Sigmoid colon (tissue), 7 donors: ENCODE measurements around the gene ECI1. TPM values are rescaled to one million over a fixed set of nuclear protein-coding genes. Genes with fewer than 3 reads are reported as not detected.

Experiments used
- DNase-seq: peaks from one replicate; pipeline ENCODE4 v3.0.0-alpha.2; 2019
- H3K27ac ChIP-seq, 4 donors: fragments of 200-600 bp; sonication (generic); one replicate each; pipeline ENCODE4 v1.5.1; 2016 to 2019; ENCODE audit warnings: mild to moderate bottlenecking in 1 of 4
- H3K27me3 ChIP-seq, 3 donors: fragments of 200-600 bp; sonication (generic); one replicate each; pipeline ENCODE4 v1.5.1; 2019; ENCODE audit warnings: mild to moderate bottlenecking in 1 of 3
- H3K36me3 ChIP-seq, 4 donors: fragments of 200-600 bp; sonication (generic); one replicate each; pipeline ENCODE4 v1.5.1; 2016 to 2019
- H3K4me1 ChIP-seq, 4 donors: fragments of 200-600 bp; sonication (generic); one replicate each; pipeline ENCODE4 v1.5.1; 2017 to 2019
- H3K4me3 ChIP-seq, 4 donors: fragments of 200-600 bp; sonication (generic); one replicate each; pipeline ENCODE4 v1.5.1; 2017 to 2019; ENCODE audit warnings: mild to moderate bottlenecking in 2 of 4, moderate library complexity in 1 of 4
- H3K9me3 ChIP-seq, 4 donors: fragments of 200-600 bp in 3 of 4; sonication (generic) in 3 of 4; one replicate each; pipeline versions ENCODE4 v1.5.1 to v1.6.1; 2013 to 2019
- EP300 ChIP-seq, 4 donors: sonication (generic); formaldehyde crosslinking; IDR thresholded peaks; one replicate each; pipeline ENCODE4 v1.6.1; 2017; ENCODE audit warnings: antibody characterized with exemption in 4 of 4
- POLR2A ChIP-seq, 2 donors: fragments of 450-650 bp; IDR thresholded peaks; one replicate each; pipeline ENCODE4 v1.6.1; 2016; ENCODE audit warnings: antibody characterized with exemption in 2 of 2, mild to moderate bottlenecking in 2 of 2, moderate library complexity in 2 of 2
- POLR2AphosphoS5 ChIP-seq, 4 donors: sonication (generic); formaldehyde crosslinking; IDR thresholded peaks; one replicate each; pipeline ENCODE4 v1.6.1; 2017; ENCODE audit warnings: antibody characterized with exemption in 4 of 4
- WGBS, 2 donors: extraction: QIAGEN DNeasy Blood & Tissue Kit; methylation state at CpG; one replicate each; pipeline ENCODE4 v1.1.7; 2013; 5-methylcytosine and 5-hydroxymethylcytosine counted together
- intact Hi-C: fragments of 100-400 bp; cut with DNase I; formaldehyde crosslinking; loops from one replicate; pipeline ENCODE4 v1.15.1; 2023
- polyA plus RNA-seq, 3 donors: library from polyadenylated mRNA; stranded (reverse); fragments of 200-250 nt; gene quantifications; one replicate each; pipeline ENCODE4 v1.2.3, GENCODE V29; 2013
- total RNA-seq, 4 donors: library from RNA; depleted of rRNA; stranded (reverse); fragments of >200 nt; gene quantifications; one replicate each; pipeline ENCODE4 v1.1.0, GENCODE V29; 2016
- TF ChIP-seq, protein P1 (sequence below), 4 experiments: fragments of 450-650 bp in 3 of 4; fragments of 200-600 bp in 1 of 4; IDR thresholded peaks; one replicate each; pipeline ENCODE4 v1.5.1; 2016 to 2019; ENCODE audit warnings: antibody characterized with exemption in 4 of 4, mild to moderate bottlenecking in 3 of 4, moderate library complexity in 2 of 4
- donor health status: healthy with polysubstance abuse.
- donor health status: Bipolar disorder and iron deficiency.
- donor health status: healthy.

Gene ECI1
- total and polyA plus RNA-seq, 7 donors: 50.2 to 136 (median 84.8) TPM

DNA sequence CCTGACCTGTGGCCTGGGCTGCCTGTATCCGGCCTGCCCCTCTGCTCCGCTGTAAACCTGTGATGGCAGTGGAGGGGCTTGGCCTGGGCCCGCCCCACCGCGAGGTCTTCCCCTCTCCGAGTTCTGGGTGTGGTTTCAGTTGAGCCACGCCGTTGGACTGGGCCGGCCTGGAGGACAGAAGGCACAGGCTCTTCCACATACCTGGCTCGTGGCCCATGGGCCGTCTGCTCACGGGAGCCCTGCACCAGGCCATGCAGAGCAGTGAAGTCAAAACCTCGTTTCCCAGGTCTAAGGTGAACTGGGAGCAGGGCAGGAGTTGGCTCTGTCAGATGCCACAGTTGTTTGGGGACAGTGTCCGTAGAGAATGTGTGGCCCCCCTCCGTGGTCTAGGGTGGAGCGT lies 22.1 kb upstream of the ECI1 start:
- no peak for TF ChIP-seq POLR2A (IDR thresholded peaks at IDR 0.05)
- TF ChIP-seq POLR2AphosphoS5 (IDR thresholded peaks at IDR 0.05): no peak
- TF ChIP-seq, protein P1, sequence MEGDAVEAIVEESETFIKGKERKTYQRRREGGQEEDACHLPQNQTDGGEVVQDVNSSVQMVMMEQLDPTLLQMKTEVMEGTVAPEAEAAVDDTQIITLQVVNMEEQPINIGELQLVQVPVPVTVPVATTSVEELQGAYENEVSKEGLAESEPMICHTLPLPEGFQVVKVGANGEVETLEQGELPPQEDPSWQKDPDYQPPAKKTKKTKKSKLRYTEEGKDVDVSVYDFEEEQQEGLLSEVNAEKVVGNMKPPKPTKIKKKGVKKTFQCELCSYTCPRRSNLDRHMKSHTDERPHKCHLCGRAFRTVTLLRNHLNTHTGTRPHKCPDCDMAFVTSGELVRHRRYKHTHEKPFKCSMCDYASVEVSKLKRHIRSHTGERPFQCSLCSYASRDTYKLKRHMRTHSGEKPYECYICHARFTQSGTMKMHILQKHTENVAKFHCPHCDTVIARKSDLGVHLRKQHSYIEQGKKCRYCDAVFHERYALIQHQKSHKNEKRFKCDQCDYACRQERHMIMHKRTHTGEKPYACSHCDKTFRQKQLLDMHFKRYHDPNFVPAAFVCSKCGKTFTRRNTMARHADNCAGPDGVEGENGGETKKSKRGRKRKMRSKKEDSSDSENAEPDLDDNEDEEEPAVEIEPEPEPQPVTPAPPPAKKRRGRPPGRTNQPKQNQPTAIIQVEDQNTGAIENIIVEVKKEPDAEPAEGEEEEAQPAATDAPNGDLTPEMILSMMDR (IDR thresholded peaks at IDR 0.05): no peak
- TF ChIP-seq EP300 (IDR thresholded peaks at IDR 0.05): no peak
- H3K27ac ChIP-seq: no peak overlapping the region
- no peaks in the 10 kb centered on the region for H3K27me3 ChIP-seq
- 51 to 84% methylated on average over 16 of the region's 16 CpGs for WGBS, 2 donors
- intact Hi-C loops: loop anchor here (10.0 kb wide), 1 partner anchor 231 kb away; no protein-coding TSS in a partner anchor
- peaks cover 0 to 30% (median 14%) of the 10 kb centered on the region in 4 donors for H3K4me1 ChIP-seq
- no peak overlapping the region for H3K4me3 ChIP-seq
- DNase-seq: no peak
- peaks cover 0 to 12% (median 2%) of the 10 kb centered on the region in 4 donors for H3K36me3 ChIP-seq
- no peaks in the 10 kb centered on the region for H3K9me3 ChIP-seq

- no peak overlapping the region for H3K4me3 ChIP-seq
- H3K27ac ChIP-seq: no peak overlapping the region
- H3K4me1 ChIP-seq: peaks cover 0 to 35% (median 15%) of the 10 kb centered on the region in 4 donors
- 94% methylated on average over 14 of the region's 14 CpGs for WGBS, 2 donors
- TF ChIP-seq EP300 (IDR thresholded peaks at IDR 0.05) (no peak), POLR2A (IDR thresholded peaks at IDR 0.05) (no peak), POLR2AphosphoS5 (IDR thresholded peaks at IDR 0.05) (no peak)
- TF ChIP-seq, protein P1 (IDR thresholded peaks at IDR 0.05): no peak
- H3K9me3 ChIP-seq: no peaks in the 10 kb centered on the region
- H3K27me3 ChIP-seq: no peaks in the 10 kb centered on the region
- DNase-seq: no peak
- intact Hi-C loops: loop anchor here (10.0 kb wide), 1 partner anchor 233 kb away; no protein-coding TSS in a partner anchor
- H3K36me3 ChIP-seq: peaks cover 0 to 12% (median 2%) of the 10 kb centered on the region in 4 donors
These were observed 20.6 kb upstream of the ECI1 start for GRCh38 chr16:2271848-2272461.

DNA sequence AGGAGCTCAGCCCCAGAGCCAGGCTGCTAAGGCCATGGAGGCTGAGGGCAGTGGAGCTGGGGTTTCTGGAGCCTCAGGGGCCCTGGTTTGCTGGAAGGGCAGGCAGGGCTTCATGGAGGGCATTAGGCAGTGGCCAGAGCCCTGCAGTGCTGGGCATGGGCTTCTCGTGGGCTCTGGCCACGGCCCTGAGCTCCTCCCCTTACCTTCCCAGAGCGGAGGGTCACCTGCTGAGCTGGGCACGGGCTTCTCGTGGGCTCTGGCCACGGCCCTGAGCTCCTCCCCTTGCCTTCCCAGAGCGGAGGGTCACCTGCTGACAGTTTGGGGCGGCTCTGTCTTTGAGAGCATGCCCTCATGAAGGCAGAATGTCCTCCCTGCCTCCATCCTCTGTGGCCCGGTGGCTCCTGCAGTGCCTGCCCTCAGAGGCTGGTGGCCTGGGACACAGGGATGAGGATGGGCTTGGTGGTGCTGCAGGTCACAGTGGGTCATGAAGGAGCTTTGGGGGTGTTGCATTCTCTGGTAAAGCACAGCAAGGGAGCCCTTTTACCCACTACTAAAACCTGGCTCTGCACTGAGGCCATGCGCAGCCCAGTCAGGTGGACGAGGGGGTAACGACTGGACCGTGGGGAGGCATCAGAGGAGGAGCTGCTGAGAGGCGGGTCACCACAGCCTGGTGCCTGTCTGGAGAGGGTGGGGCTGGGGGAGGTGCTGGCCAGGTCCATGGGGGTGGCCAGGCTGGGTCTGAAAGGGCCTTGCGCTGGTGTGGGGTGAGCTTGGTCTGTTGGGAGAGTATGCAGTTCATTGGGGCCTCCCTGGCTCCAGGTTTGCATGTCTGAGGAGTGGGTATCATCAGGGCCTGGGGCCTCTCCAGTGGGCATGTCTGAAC lies 19.4 kb upstream of the ECI1 start:
- Histone ChIP-seq H3K4me1 (peaks cover 0 to 44% (median 26%) of the 10 kb centered on the region in 4 donors), H3K27ac (no peak overlapping the region), H3K36me3 (peaks cover 0 to 4% (median under 1%) of the 10 kb centered on the region in 4 donors), H3K9me3 (no peaks in the 10 kb centered on the region), H3K27me3 (no peaks in the 10 kb centered on the region), H3K4me3 (no peak overlapping the region)
- DNase-seq: no peak
- WGBS, 2 donors: 84 to 93% methylated on average over 15 of the region's 15 CpGs
- intact Hi-C loops: loop anchor here (10.0 kb wide), 1 partner anchor 234 kb away; no protein-coding TSS in a partner anchor
- TF ChIP-seq EP300 (IDR thresholded peaks at IDR 0.05): no peak
- TF ChIP-seq POLR2AphosphoS5 (IDR thresholded peaks at IDR 0.05): no peak
- TF ChIP-seq, protein P1 (IDR thresholded peaks at IDR 0.05): no peak
- no peak for TF ChIP-seq POLR2A (IDR thresholded peaks at IDR 0.05)

DNA sequence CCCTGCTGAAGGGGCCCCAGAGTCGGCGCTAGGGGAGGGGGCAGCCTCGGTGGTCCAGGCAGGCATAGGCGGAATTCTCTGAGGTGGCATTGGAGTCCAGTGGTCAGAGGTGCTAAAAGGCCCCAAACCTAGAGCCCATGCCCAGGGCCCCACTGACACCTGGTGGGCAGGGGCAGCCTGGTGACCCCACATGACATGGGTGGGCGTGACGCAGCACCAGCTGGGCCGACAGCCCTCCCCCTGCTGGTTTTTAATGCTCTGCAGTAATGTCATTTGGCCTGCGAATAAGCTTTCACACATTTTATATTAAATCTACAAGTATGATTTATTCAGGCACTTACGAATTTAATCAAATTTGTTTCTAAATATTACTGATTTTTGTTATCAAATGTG lies 18.7 kb upstream of the ECI1 start:
- no peak for DNase-seq
- no peak overlapping the region for H3K27ac ChIP-seq
- intact Hi-C loops: loop anchor here (10.0 kb wide), 1 partner anchor 235 kb away; no protein-coding TSS in a partner anchor

More for the DNA sequence above, 18.7 kb upstream of the ECI1 start:
- TF ChIP-seq, protein P1 (IDR thresholded peaks at IDR 0.05): no peak
- TF ChIP-seq POLR2A (IDR thresholded peaks at IDR 0.05) (no peak), EP300 (IDR thresholded peaks at IDR 0.05) (no peak), POLR2AphosphoS5 (IDR thresholded peaks at IDR 0.05) (no peak)
- H3K36me3 ChIP-seq: peaks cover 0 to 4% (median 0%) of the 10 kb centered on the region in 4 donors
- peaks cover 0 to 52% (median 32%) of the 10 kb centered on the region in 4 donors for H3K4me1 ChIP-seq
- H3K27me3 ChIP-seq: no peaks in the 10 kb centered on the region
- H3K4me3 ChIP-seq: no peak overlapping the region
- no peaks in the 10 kb centered on the region for H3K9me3 ChIP-seq
- 84 to 86% methylated on average over 9 of the region's 9 CpGs for WGBS, 2 donors
